Calu3 (cell line): Measurements from ENCODE around the gene ITPR2. TPM values are rescaled to one million over a fixed set of nuclear protein-coding genes. Genes with fewer than 3 reads are reported as not detected.
A peak's percentile ranks its signal among the peaks of the same experiment; 100 is the strongest.

ENCODE experiments used
- BruUV-seq: library from RNA; stranded (reverse); fragments of 400-500 nt; replicated peaks from 2 replicates; lab custom pipeline; 2021; lab: Mats Ljungman, UMichigan
- CTCF ChIA-PET: fragments of 300-600 bp; sonication (Branson Sonifier 250); formaldehyde crosslinking; loops from one replicate; lab custom pipeline; 2022; ENCODE audit warnings: antibody characterized with exemption; lab: Charles Lee
- DNase-seq: peaks from one replicate; pipeline ENCODE4 v3.0.0; 2022
- H3K27ac Mint-ChIP-seq: one replicate; pipeline ENCODE4 v1.8.0; 2022; ENCODE audit warnings: mixed read lengths; ENCODE audit not compliant: unreplicated experiment
- H3K27me3 Mint-ChIP-seq: one replicate; pipeline ENCODE4 v1.8.0; 2022; ENCODE audit warnings: mixed read lengths; ENCODE audit not compliant: unreplicated experiment
- H3K36me3 Mint-ChIP-seq: one replicate; pipeline ENCODE4 v1.8.0; 2022; ENCODE audit warnings: mild to moderate bottlenecking, moderate library complexity, mixed read lengths; ENCODE audit not compliant: insufficient read depth, unreplicated experiment
- H3K4me1 Mint-ChIP-seq: one replicate; pipeline ENCODE4 v1.8.0; 2022; ENCODE audit warnings: mild to moderate bottlenecking, low read depth, mixed read lengths; ENCODE audit not compliant: unreplicated experiment
- H3K4me3 Mint-ChIP-seq: one replicate; pipeline ENCODE4 v1.8.0; 2022; ENCODE audit warnings: mild to moderate bottlenecking, low read depth, moderate library complexity, mixed read lengths; ENCODE audit not compliant: unreplicated experiment
- H3K9me3 Mint-ChIP-seq: one replicate; pipeline ENCODE4 v1.8.0; 2022; ENCODE audit warnings: low read depth, mixed read lengths; ENCODE audit not compliant: unreplicated experiment
- intact Hi-C: fragments of 100-400 bp; cut with micrococcal nuclease; formaldehyde crosslinking; loops from one replicate; pipeline ENCODE4 v1.10.0; 2022; ENCODE audit not compliant: unreplicated experiment
- total RNA-seq: library from RNA; stranded (reverse); gene quantifications from 2 replicates; pipeline ENCODE4 v1.2.3, GENCODE V29; 2022
- TF ChIP-seq, protein P1 (sequence below): fragments of 200-600 bp; IDR thresholded peaks from one replicate; pipeline ENCODE4 v1.8.0; 2022; ENCODE audit warnings: antibody characterized with exemption; ENCODE audit not compliant: unreplicated experiment

Gene ITPR2
- total RNA-seq, 1 experiment from 2014 or later = 2.5 TPM

DNA sequence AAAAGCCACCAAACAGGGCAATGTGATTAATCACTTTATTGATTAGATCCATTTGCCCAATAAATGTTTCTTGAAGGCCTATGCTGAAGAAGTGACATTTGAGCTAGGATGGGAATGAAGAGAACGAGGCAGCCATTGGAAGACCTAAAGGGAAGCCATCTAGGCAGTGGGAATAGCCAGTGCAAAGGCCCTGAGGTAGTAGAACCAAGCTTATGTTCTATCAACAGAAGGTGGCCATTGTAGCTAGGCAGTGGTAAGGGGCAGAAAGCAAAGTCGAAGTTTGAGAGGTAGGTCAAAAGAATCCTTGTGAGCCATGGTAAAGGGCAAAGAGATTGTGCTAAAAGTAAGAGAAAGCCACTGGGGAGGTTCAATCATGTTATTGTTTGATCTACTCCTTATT, 173.1 kb downstream of the ITPR2 start:
- intact Hi-C loops = no loop called here
- H3K27ac Mint-ChIP-seq = no peak overlapping the region
- no peaks in the 10 kb centered on the region for H3K36me3 Mint-ChIP-seq
- H3K9me3 Mint-ChIP-seq = no peaks in the 10 kb centered on the region
- H3K4me1 Mint-ChIP-seq = no peaks in the 10 kb centered on the region
- H3K4me3 Mint-ChIP-seq = no peak overlapping the region
- CTCF ChIA-PET = no interaction called here
- no peak for DNase-seq
- H3K27me3 Mint-ChIP-seq = no peaks in the 10 kb centered on the region
- BruUV-seq = no TSS peak
- TF ChIP-seq, protein P1, sequence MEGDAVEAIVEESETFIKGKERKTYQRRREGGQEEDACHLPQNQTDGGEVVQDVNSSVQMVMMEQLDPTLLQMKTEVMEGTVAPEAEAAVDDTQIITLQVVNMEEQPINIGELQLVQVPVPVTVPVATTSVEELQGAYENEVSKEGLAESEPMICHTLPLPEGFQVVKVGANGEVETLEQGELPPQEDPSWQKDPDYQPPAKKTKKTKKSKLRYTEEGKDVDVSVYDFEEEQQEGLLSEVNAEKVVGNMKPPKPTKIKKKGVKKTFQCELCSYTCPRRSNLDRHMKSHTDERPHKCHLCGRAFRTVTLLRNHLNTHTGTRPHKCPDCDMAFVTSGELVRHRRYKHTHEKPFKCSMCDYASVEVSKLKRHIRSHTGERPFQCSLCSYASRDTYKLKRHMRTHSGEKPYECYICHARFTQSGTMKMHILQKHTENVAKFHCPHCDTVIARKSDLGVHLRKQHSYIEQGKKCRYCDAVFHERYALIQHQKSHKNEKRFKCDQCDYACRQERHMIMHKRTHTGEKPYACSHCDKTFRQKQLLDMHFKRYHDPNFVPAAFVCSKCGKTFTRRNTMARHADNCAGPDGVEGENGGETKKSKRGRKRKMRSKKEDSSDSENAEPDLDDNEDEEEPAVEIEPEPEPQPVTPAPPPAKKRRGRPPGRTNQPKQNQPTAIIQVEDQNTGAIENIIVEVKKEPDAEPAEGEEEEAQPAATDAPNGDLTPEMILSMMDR = no peak

DNA sequence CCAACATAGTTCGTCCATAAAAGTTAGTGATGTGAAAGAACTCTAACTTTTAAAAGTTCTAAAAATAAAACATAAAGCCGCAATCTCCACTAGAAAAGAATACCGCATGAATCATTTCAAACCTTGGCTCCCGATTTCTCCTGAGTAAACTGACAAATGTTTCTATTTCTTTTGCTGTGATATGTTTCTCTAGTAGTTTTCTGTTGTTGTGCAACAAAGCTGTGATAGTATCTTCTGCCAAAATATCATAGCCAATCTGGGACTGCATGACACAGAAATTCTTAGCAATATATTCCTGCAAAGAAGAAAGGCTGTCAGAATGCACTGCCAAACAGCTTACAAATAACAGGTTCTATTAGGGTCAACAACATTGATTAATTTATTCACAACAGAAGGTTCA, 174.0 kb downstream of the ITPR2 start:
- BruUV-seq = no TSS peak
- no peak for DNase-seq
- H3K27ac Mint-ChIP-seq = no peak overlapping the region
- TF ChIP-seq, protein P1 = no peak
- no peaks in the 10 kb centered on the region for H3K36me3 Mint-ChIP-seq
- no peaks in the 10 kb centered on the region for H3K27me3 Mint-ChIP-seq
- no peaks in the 10 kb centered on the region for H3K9me3 Mint-ChIP-seq
- intact Hi-C loops = no loop called here
- CTCF ChIA-PET = no interaction called here
- H3K4me1 Mint-ChIP-seq = no peaks in the 10 kb centered on the region
- no peak overlapping the region for H3K4me3 Mint-ChIP-seq

DNA sequence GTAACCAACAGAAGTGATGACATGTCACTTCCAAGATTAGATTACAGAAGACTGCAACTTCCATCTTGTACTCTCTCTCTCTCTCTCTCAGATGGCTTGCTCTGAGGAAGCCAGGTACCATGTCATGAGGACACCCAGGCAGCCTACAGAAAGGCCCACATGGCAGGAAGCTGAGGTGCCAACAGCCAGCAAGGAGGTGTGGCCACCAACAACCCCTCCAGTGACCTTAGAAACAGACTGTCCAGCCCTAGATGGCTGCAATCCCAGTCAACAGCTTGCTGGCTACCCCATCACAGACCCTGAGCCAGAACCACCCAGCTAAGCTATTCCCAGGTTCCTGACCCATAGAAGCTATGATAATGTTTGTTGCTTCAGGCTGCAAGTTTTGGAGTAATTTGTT, 178.4 kb downstream of the ITPR2 start:
- Mint-ChIP-seq H3K4me3 (no peak overlapping the region), H3K27me3 (no peaks in the 10 kb centered on the region), H3K27ac (no peak overlapping the region), H3K9me3 (no peaks in the 10 kb centered on the region), H3K36me3 (no peaks in the 10 kb centered on the region), H3K4me1 (peaks cover 9% of the 10 kb centered on the region)
- BruUV-seq = no TSS peak
- TF ChIP-seq, protein P1 = no peak
- intact Hi-C loops = no loop called here
- no peak for DNase-seq
- CTCF ChIA-PET = no interaction called here

DNA sequence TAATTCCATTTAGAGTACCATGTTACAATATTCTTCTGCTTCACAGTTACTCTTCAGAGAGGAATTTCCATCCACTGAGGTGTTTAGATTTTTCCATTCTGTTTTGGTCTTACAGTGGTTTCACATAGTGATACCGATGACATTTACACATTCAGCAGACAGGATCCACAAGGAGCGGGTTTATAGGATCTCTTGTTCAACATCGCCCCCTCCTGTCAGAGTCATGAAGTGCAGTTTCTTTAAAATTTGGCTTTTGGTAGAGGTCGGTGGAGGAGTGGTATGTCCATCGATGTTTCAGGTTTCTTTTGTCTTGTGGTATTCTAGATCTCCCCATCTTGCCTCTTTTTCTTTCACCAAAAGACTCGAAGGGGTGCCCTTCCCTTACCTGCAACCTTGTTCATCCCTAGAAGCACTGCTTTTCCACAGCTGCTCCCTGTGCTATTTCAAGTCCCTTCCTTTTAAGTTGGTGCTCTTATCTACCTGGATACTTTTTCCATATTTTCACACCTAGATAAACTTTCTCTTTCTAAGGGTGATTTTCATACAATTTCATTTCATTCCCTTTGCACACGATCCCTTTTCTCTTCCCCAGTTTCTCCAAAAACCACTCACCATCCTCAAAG, 181.3 kb downstream of the ITPR2 start:
- H3K4me1 Mint-ChIP-seq = peaks cover 27% of the 10 kb centered on the region
- no peak overlapping the region for H3K27ac Mint-ChIP-seq
- no TSS peak for BruUV-seq
- H3K9me3 Mint-ChIP-seq = no peaks in the 10 kb centered on the region
- TF ChIP-seq, protein P1 = peak; percentile 85
- peak; percentile 74 for DNase-seq
- H3K36me3 Mint-ChIP-seq = no peaks in the 10 kb centered on the region
- intact Hi-C loops = loop anchor here (1.0 kb wide), 4 partner anchors 21 to 554 kb away; no protein-coding TSS in a partner anchor
- H3K27me3 Mint-ChIP-seq = no peaks in the 10 kb centered on the region
- no peak overlapping the region for H3K4me3 Mint-ChIP-seq
- CTCF ChIA-PET = interaction anchor here (0.7 to 1.6 kb wide), 6 partner anchors 22 to 1128 kb away, joined by 3 to 7 read pairs (median 4); no protein-coding TSS in a partner anchor
